IPS DF 19.7 (cell line): Measurements from ENCODE around the gene NES.

ENCODE experiments used
- DNase-seq: peaks from one replicate; pipeline ENCODE4 v3.0.0-alpha.2; 2013; ENCODE audit warnings: low read depth, low spot score

Gene NES

GRCh38 chr1:156703741-156704140 is 26.5 kb upstream of the NES start:
- DNase-seq = no peak

GRCh38 chr1:156703336-156703735 is 26.1 kb upstream of the NES start:
- DNase-seq = no peak

- DNase-seq = no peak
Observed at GRCh38 chr1:156700736-156701531, 23.7 kb upstream of the NES start.

GRCh38 chr1:156698995-156699394 is 21.8 kb upstream of the NES start:
- DNase-seq = no peak

GRCh38 chr1:156697481-156697880 is 20.3 kb upstream of the NES start:
- no peak for DNase-seq

GRCh38 chr1:156696755-156697154 is 19.5 kb upstream of the NES start:
- no peak for DNase-seq

- no peak for DNase-seq
Observed at GRCh38 chr1:156694690-156694962, 17.4 kb upstream of the NES start.

- DNase-seq = no peak
Observed at GRCh38 chr1:156693848-156694689, 16.9 kb upstream of the NES start.

- no peak for DNase-seq
Observed at GRCh38 chr1:156692925-156693847, 16.0 kb upstream of the NES start.

- DNase-seq = no peak
Observed at GRCh38 chr1:156692441-156692924, 15.3 kb upstream of the NES start.

GRCh38 chr1:156691665-156692440 is 14.6 kb upstream of the NES start:
- DNase-seq = no peak

- no peak for DNase-seq
Observed at GRCh38 chr1:156691191-156691590, 14.0 kb upstream of the NES start.

GRCh38 chr1:156690675-156691036 is 13.4 kb upstream of the NES start:
- no peak for DNase-seq

GRCh38 chr1:156689953-156690674 is 12.9 kb upstream of the NES start:
- DNase-seq = no peak

GRCh38 chr1:156689035-156689952 is 12.1 kb upstream of the NES start:
- DNase-seq = no peak

- DNase-seq = no peak
Observed at GRCh38 chr1:156684227-156684782, 7.1 kb upstream of the NES start.

GRCh38 chr1:156682166-156682890 is 5.1 kb upstream of the NES start:
- DNase-seq = no peak

- no peak for DNase-seq
Observed at GRCh38 chr1:156681196-156681960, 4.2 kb upstream of the NES start.
